ENCODE measurements around the gene PHOSPHO1.

DNA sequence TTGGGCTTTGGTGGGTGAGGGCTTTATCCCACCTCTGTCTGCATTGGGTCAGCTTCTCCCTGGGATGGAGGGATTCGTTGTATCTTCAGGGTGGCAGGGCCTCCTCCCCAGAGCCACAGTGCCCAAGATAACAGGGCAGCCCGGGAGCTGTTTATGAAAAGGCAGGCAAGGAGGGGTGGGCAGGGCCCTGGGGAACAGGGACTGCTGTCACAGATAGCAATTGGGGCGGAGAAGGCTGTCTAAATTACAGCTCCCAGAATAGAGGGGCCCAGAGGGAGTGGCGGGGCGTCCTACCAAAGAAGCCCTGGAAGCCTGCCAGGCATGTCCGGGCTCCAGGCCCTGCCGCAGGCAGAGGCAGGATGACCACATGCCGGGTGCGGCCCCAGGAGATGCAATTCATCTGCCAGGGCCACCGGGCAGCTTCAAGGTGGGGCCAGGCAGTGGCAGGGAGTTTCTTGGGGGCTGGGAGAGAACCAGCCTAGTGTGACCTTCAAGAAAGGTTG lies 18.8 kb upstream of the PHOSPHO1 start:
- TF ChIP-seq, protein P1, sequence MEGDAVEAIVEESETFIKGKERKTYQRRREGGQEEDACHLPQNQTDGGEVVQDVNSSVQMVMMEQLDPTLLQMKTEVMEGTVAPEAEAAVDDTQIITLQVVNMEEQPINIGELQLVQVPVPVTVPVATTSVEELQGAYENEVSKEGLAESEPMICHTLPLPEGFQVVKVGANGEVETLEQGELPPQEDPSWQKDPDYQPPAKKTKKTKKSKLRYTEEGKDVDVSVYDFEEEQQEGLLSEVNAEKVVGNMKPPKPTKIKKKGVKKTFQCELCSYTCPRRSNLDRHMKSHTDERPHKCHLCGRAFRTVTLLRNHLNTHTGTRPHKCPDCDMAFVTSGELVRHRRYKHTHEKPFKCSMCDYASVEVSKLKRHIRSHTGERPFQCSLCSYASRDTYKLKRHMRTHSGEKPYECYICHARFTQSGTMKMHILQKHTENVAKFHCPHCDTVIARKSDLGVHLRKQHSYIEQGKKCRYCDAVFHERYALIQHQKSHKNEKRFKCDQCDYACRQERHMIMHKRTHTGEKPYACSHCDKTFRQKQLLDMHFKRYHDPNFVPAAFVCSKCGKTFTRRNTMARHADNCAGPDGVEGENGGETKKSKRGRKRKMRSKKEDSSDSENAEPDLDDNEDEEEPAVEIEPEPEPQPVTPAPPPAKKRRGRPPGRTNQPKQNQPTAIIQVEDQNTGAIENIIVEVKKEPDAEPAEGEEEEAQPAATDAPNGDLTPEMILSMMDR (IDR thresholded peaks at IDR 0.05), result no peak
- no peak for TF ChIP-seq POLR2A (IDR thresholded peaks at IDR 0.05)
- no peak for TF ChIP-seq POLR2AphosphoS5 (IDR thresholded peaks at IDR 0.05)
- no peak for TF ChIP-seq EP300 (IDR thresholded peaks at IDR 0.05)
